RPMI7951 (cell line): ENCODE measurements around the gene CAPN5. TPM values are rescaled to one million over a fixed set of nuclear protein-coding genes. Genes with fewer than 3 reads are reported as not detected.
A peak's percentile ranks its signal among the peaks of the same experiment; 100 is the strongest.

Source experiments
- DNase-seq: peaks from one replicate; pipeline ENCODE4 v3.0.0-alpha.2; 2012; ENCODE audit warnings: low read depth
- total RNA-seq: library from RNA; depleted of rRNA; stranded (reverse); fragments of >200 nt; shearing (Covaris generic); gene quantifications from 2 replicates; pipeline ENCODE4 v1.2.3, GENCODE V29; 2014

The CAPN5 gene
- total RNA-seq, 1 experiment from 2014 or later = 12.4 TPM

DNA sequence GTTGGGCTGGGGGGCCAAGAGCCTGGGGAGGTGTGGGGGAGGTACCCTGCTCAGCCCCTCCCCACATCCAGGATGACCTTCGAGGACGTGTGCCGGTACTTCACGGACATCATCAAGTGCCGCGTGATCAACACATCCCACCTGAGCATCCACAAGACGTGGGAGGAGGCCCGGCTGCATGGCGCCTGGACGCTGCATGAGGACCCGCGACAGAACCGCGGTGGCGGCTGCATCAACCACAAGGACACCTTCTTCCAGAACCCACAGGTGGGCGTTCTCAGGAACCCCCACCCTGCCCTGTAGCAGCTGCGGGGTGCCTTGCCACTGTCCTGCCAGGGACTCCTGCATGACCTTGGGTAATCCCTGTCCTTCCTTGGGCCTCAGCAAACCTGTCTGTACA is 51.3 kb downstream of the CAPN5 start:
- DNase-seq = no peak

DNA sequence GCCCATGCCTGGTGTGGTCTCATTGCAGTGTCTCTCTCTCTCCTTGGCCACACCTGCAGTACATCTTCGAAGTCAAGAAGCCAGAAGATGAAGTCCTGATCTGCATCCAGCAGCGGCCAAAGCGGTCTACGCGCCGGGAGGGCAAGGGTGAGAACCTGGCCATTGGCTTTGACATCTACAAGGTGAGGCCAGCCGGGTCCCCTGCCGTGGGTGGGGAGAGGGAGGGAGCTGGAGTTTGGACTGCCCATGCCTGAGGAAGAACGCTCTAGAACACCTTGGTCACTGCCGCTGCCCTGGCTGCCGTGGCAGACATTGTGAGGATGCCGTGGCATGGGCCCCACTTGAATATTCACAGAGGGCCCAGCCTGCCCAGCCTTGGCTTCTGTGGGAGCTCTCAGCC is 52.2 kb downstream of the CAPN5 start:
- no peak for DNase-seq

DNA sequence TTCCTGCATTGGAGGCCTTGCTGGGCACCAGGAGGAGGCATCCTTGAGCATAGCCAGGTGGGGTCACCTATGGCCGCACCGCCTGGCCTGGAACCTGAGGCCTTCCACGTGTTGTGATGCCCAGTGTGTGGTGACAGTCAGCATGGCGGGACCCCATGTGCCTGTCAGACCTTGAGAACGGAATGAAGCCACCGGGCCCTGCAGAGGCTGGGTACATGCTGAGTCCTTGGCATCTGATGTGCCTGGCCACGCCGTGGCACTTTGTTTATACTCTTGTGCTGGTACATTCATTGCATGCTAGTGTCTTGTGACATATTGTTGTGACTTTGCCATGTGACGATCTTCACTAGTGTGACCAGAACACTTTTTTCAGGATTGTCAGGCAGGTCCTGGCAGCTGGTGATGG is 52.8 kb downstream of the CAPN5 start:
- DNase-seq = no peak

DNA sequence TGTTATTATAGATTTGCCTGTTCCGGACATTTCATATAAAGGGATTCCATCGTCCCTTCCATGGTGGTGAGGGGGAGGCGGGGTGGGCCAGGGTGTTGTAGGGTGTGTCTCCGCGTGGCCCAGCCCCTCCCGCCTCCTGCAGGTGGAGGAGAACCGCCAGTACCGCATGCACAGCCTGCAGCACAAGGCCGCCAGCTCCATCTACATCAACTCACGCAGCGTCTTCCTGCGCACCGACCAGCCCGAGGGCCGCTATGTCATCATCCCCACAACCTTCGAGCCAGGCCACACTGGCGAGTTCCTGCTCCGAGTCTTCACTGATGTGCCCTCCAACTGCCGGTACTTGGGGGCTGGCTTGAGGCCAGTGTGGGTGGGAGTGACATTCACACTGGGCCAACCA is 53.8 kb downstream of the CAPN5 start:
- DNase-seq = no peak

- DNase-seq = no peak
Measured at GRCh38 chr11:77121096-77121640, 54.4 kb downstream of the CAPN5 start.

DNA sequence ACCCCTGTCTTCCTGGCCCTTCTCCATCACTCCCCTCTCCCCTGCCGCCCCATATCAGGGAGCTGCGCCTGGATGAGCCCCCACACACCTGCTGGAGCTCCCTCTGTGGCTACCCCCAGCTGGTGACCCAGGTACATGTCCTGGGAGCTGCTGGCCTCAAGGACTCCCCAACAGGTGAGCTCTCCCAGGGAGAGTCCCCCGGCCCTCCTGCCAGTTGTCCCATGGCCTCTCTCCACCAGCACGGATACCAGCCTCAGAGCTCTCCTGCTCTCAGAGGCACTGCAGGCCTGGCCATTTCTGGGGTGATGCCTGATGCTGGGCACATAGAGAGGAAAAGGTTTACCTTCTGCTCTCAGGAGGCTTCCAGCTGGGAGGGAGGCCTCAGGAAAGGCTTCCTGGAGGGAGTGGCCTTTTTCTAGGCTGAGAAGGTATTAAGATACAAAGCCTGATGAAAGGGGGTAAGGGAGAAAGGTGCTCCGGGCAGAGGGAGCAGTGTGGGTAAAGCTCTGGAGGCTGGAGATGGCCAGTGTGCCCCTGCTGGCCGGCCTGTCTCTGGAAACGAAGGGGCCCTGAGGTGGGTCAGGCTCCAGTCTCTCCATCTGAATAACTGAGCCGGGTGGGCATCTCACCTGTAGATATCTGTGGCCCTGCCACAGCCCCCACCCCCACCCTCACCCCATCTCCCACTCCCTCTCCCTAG is 55.3 kb downstream of the CAPN5 start:
- DNase-seq = no peak

- no peak for DNase-seq
Measured at GRCh38 chr11:77122576-77123212, 55.9 kb downstream of the CAPN5 start.

GRCh38 chr11:77123591-77123990 is 56.8 kb downstream of the CAPN5 start:
- DNase-seq = no peak

DNA sequence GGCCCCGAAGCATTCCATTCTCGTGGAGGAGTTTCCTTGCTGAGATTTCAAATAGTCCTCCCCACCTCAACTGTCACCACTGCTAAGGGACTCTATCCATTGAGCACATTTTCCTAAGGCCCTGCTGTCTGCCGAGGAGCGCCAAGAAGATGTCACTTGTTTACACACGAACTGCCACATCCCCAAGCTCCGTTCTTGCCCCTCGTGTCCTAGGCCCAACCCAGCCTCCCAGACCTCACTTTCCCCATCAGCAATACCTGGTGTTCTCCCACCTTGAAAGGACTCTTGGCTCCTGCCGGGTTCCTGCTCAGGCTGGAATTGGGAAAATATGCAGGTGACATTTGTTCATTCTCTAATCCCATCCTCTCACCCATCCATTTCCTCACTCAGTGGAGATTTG is 57.3 kb downstream of the CAPN5 start:
- DNase-seq = no peak

GRCh38 chr11:77124488-77124887 is 57.7 kb downstream of the CAPN5 start:
- DNase-seq = no peak

GRCh38 chr11:77125191-77125590 is 58.4 kb downstream of the CAPN5 start:
- DNase-seq = no peak

GRCh38 chr11:77125695-77126094 is 58.9 kb downstream of the CAPN5 start:
- no peak for DNase-seq

DNA sequence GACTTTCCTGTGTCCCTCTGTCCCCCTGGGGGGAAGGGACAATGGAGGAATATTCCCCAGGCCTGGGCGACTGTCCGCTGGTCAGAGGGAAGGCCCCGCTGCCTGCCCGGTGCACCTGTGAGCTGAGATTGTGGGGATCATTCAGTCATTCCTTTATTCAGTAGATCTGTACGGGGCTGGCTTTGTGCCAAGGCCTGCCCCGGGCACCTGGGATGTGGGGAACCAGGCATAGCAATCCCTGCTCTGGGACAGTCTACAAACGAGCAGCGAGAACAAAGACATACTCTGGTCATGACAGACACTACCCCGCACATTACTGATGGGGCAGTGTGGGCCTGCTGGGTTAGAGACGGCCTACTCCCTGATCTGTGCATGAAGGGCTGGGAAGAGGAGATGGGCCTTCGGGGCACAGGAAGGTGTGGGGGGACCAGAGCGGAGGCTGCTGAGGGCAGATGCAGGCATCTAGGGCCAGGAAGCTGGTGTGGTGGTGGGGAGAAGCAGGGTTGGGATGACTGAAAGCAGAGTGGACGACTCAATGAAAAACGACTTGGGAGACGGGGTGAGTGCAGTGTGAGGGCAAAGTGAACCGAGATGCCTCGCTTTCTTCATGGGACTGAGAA is 59.5 kb downstream of the CAPN5 start:
- no peak for DNase-seq

DNA sequence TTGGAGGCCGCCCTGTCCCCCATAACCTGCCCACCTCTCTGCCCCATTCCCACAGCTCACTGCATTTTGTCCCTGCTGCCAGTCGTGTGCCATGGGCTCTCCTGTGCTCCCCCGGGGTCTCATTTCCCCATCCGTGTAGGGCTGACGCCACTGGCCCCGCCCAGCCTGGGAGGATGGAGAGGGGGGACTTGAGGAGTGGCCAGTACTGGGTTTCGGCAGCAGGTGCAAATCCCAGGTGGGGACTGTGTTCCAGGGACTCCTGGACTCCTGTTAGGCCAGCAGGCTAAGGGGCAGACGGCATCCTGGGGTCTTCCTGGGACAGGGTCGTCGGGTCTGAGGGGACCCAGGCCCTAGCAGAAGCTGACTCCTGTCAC is 60.1 kb downstream of the CAPN5 start:
- DNase-seq = no peak

DNA sequence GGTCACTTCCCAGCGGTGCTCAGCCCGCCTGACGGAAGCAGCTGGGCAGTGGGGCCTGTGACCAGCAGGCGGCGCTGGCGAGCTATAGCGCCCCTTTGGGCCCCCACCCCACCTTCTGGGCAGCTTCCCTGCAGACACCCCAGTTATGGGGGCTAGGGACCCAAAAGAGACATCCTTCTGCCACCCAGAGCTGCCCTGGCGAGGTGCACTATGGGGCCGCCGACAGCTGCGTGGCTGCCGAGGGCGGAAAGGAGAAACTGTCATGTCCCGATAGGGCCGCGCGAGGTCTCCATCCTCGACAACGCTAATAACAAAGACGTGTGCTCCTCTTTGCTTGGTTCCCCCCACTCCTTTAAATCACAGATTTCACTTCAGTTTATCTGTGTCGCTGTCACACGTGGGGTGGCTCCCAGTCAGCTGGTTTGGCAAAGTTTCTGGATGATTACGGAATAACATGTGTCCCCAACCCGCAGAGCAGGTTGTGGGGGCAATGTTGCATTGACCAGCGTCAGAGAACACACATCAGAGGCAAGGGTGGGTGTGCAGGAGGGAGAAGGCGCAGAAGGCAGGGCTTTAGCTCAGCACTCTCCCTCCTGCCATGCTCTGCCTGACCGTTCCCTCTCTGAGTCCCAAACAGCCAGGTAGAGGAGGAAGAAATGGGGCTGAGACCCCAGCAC is 60.6 kb downstream of the CAPN5 start:
- DNase-seq = peak; percentile 42

GRCh38 chr11:77127920-77128691 is 61.3 kb downstream of the CAPN5 start, which contains the start of gene MYO7A:
TSS of gene MYO7A (plus strand) at chr11:77128246. CDS start at chr11:77130635, 2,389 bp downstream.
- DNase-seq = peak; percentile 43

- no peak for DNase-seq
Measured at GRCh38 chr11:77129069-77129841, 62.5 kb downstream of the CAPN5 start.

- DNase-seq = no peak
Measured at GRCh38 chr11:77129842-77130756, 63.3 kb downstream of the CAPN5 start.

GRCh38 chr11:77130763-77131513 is 64.2 kb downstream of the CAPN5 start:
- DNase-seq = peak; percentile 66
